Colon (tissue), 2 donors: ENCODE results near the gene CIB4.
"Not testable (repeated sequence)": the region's sequence is repeated elsewhere in the genome, so short reads cannot be mapped to it uniquely, and the experiment has no call there.

Source experiments
- FAIRE-seq: peaks from 2 replicates; lab custom pipeline; 2012; peaks lifted over from hg19 to GRCh38; lab: Jason Lieb, UNC
- donor health status: control.
- donor health status: control.

CIB4 gene

DNA sequence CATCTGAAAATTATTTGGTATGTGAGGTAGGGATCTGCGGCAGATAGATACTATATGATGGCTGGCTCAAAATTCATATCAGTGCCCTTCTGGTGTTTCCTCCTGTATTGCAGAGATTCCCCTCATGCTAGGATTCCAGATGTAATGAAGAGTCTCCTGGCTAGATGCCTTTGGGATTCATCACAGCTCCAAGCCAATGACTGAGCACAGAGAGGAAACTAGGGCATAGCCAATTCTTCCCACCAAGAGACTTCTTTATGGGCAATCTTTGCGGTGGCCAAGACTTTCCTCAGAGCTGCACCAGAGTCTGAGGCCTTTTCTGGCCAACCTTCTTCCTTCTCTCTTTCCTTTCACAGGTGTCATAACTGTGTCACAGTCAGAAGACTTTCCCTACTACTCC is 25.5 kb upstream of the CIB4 start:
- no peak for FAIRE-seq

DNA sequence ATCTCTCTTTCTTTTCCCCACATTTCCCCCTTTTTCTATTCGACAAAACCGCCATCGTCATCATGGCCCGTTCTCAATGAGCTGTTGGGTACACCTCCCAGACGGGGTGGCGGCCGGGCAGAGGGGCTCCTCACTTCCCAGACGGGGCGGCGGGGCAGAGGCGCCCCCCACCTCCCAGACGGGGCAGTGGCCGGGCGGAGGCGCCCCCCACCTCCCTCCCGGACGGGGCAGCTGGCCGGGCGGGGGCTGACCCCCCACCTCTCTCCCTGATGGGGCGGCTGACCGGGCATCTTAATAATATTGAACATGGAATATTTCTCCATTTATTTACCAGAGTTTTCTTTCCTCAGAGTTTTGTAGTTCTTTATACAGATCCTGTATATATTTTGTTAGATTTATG is 24.1 kb upstream of the CIB4 start:
- not testable (repeated sequence) for FAIRE-seq

DNA sequence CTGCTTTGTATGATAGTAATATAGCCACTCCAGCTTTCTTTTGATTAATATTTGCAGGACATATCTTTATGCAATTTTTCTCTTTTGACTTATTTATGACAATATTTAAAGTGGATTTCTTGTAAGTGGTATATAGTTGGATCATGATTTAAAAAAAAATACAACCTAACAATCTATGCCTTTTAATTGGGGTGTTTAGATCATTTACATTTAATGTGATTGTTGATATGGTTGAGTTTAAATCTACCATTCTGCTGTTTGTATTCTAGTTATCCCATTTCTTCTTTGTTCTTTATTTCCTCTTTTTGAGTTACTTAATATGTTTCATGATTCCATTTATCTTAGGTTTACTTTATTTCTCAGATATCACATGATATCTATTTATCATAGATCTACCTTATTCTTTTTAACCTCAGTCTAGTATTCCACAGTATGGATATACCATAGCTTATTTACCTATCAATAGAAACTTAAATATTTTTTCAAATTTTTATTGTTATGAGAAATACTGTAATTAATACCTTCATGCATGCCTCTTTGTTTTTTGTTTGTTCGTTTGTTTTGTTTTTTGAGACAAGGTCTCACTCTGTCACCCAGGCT is 19.3 kb upstream of the CIB4 start:
- FAIRE-seq, result no peak

DNA sequence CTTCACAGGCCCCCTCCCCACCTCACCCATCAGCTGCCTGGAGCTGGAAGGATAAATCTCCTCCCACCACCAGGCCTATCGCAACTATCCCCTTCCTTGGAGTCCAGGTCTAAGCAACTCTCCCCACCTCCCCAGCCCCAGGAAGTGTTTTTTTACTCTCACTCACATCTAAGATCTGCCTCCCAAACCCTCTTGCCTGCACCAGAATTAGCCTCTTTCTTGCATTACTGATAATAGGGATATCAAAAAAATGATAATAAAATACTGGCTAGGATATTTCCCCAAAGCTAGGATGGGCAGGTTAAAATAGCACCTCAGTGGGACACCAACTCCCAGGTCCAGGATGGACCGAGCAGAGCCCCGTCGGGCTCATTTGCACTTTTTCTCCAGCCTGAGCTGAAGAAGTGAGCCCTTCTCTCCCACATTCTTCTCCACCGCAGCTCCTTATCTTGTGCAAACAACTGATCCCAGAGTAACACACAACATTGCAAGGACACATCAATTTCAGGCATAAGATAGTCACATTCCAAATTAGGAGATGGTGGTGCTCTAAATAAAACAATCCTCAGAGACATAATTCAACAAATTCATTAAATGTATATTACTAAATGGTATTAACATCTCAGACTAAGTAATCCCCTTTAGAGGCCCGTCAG is 17.7 kb upstream of the CIB4 start:
- FAIRE-seq, result no peak

DNA sequence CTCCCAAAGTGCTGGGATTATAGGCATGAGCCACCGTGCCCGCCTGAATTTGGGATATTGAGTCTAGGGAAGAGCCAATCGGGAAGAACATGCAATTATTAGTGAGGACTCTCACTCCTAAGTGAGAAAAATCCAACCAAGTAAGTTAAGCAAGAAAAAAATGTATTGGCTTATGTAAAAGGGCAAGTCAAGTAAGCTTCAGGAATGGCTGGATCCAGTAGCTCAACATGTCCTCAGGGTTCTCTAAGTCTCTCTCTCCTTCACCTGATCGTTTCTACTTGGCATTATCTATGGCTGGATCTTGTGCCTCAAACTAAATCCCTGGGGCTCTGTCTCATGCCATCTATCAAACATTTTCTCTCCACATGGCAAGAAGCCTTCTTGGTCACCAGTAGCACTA is 16.1 kb upstream of the CIB4 start:
- no peak for FAIRE-seq

DNA sequence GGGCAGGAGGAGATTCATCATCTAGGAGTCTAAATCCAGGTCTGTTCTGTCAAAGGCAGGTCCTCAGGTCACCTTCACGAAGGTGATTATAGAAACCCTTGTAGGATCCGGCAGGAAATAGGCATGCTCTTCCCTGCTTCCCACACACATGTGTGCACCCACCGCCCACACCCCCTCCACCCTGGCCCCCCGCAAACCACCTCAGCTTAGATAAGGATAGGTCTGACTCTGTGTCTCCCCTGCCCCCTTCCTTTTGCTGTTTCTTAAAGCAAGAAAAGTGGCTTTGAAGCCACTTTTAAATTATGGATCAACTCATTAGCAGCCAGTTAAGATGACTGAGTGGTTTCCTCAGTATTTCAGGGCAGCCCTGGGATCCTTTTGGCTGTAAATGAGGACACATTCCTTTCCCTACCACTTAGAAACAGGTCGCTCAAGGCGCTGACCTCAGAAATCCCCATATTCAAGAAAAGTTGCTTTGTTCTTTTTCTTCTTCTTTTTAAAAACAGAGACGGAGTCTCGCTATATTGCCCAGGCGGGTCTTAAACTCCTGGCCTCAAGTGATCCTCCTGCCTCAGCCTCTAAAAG is 14.5 kb upstream of the CIB4 start:
- no peak for FAIRE-seq

DNA sequence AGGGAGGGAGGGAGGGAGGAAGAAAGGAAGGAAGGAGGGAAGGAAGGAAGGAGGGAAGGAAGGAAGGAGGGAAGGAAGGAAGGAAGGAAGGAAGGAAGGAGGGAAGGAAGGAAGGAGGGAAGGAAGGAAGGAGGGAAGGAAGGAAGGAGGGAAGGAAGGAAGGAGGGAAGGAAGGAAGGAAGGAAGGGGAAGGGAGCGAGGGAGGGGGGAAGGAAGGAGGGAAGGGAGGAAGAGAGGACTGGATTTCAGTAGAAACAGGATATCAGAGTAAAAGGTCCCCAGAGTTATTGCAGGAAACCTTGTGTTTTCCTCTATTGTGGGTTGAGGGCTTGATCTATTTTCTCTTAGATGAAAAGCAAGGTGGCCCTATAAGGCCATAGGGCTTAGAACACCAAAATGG is 14.0 kb upstream of the CIB4 start:
- FAIRE-seq, result not testable (repeated sequence)

DNA sequence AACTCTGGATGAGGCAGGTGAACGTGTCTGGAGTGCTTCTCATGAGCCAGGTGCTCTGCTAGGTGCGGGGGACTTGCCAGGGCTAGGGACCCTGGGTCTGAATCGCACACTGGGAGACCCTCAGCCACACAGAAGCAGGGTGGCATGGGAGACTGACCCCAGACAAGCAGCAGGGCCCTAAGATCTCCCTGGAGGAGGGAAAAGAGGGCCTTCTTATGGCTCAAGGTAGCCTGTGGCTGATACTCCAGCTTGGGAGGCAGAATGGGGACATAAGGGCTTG is 12.8 kb upstream of the CIB4 start:
- FAIRE-seq, result no peak

DNA sequence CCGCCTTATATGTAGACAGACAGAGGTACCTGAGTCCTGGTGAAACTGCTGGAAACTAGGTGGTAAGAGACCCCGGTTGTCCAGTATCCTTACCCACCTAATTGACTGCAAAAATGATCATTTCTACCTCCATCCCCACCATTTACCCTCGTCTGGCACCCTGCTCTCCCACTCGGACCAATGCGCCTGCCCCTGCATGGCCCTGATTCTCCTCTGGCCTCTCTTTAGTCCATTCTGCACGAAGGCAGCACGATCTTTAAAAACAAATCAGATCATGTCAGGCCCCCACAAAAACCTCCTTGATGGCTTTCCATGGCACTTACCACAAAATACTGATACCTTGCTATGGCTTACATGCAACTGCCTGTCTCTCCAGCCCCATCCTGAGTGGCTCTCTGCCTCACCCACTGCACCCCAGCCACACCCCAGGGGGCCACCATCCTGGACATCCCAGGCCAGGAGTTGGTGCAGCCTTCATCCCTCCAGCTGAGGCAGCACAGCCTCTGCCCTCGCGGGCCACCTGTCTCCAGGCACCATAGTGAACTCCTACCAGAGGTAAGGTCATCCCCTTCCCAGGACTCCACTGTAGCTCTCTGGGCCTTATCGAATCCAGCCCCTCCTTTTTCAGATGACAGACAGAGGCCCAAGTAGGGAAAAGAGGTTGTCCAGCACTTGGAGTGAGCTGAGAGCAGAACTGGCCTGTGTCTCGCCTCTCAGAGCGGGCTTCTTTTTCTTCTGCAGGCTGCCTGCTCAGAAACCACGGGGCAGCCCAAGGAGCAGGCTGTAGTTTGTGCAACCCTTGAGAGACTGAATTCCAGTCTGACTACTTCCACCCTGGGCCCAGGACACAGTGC is 12.3 kb upstream of the CIB4 start:
- FAIRE-seq, result no peak

DNA sequence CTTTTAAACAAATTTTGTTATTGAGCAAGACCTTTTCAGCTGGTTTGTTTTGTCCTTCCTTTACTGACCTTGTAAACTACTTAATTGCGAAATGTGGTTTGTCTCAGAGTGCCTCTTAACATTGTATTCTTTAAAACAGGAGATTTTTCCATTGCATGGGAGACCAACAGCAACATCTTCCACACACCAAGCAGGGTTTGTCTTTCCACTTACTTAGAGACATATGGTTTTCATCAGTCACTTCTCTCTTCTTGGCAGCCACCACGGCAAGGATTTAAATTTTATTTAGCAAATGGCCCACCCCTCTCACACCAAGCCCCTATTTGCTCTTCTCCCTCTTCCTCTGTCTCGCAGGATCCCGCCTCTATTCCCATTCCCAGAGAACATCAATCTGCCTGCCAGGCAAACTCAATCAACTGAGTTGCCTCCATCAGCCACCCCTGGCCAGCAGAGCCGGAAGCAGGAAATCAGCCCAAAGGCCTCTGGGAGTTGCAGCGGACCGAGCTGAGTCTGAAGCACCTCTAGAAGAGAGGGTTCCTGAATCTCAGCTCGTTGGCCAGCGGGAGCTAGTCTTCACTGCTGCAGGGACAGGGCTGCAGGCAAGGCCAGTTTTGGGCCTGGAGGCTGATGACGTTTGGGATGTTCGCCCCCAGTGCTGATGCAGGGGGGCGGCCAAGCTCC is 11.3 kb upstream of the CIB4 start:
- FAIRE-seq, result no peak

DNA sequence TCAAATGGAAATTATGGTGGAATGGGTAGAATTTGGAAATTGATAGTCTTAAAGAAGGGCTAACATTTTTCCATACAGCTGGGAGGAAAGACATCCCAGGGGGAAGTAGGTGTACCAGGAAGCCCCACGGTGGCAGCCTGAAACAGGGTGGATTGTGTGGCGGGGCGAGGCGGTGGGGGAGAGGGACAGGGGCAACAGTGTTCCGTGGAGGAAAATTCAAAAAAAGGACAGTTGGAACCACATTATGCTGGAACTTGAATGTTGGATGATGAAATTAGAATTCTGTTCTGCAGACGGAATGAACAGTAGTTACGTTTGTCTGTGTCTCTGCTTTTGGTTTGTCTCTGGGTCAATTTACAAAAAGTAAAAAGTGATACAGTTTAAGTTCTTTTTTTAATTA is 10.6 kb upstream of the CIB4 start:
- no peak for FAIRE-seq

DNA sequence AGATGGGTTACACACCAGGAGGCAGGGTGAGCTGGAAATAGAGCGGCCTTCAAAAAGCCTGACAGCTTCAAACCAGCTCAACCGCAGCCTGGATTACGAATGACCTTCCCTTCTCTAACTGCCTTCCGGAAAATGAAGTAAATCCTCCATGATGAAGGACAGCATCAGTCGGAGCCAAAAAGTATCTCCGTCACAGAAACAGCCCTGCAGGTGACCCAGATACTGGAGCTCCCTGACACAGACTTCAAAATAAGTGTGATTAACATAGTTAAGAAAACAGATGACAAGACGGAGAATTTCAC is 10.3 kb upstream of the CIB4 start:
- FAIRE-seq, result no peak

DNA sequence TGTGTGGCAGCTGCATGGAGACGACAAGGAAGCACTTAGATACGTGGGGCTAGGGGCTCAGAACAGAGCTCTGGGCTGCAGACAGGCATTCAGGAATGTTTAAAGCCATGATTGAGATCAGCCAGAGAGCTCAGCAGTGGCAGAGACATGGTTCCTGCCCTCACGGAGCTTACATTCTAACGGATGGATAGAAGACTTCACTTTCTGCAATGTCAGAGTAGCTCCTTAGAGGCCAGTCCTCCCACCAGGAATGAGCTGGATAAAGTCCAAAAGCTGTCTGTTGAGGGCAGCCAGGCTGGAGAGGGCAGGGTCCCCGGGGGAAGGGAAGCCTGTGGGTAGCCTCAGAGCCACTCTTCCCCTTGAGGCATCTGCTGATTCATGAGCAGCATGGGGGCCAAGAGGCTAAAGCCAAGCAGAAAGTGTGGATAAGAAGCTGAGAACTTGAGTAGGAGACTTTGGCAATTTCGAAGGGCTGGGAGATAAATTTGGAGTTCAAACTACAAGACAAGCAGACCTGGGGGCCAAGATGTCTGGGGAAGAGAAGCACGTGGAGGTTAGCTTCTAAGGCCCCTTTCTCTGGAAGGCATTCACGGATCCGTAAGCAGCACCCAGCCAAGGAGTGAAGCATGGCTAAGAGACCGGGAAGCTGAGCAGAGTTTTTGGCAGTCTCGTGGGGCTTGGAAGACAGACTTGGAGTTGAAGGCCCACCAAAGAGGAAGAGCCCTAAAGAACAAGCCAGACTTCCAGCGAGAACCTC is 9.7 kb upstream of the CIB4 start:
- no peak for FAIRE-seq

DNA sequence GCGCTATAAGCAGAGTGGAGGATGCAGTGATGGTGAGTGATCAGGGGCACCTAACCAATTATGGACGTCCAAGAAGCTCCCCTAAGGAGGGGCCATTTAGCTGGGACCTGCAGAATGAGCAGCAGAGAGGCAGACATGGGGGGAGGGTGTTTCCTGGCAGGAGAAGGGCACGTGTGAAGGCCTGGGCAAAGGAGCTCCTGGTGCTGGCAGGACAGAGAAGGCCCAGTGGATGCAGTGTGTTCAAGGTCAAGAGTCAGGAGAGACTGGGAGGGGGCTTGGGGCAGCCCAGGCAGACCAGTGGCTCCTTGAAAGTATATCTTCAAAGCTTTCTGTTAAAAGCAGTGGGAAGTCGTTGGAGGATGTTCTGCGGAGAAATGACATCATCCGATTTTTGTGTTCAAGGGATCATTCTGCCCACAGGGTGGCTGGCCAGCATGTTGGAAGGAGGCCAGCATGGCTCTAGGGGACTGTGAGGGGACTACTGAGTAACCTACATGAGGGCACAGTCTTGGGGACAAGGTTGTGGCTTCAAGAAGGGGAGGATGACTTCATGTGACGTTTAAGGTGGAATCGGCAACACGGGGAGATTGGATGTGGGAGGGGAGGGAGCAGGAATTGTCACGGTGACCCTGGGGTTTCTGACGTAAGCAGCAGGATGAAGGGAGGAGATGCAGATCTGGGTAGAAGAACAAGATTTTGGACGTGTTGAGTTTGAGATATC is 9.0 kb upstream of the CIB4 start:
- FAIRE-seq, result no peak

DNA sequence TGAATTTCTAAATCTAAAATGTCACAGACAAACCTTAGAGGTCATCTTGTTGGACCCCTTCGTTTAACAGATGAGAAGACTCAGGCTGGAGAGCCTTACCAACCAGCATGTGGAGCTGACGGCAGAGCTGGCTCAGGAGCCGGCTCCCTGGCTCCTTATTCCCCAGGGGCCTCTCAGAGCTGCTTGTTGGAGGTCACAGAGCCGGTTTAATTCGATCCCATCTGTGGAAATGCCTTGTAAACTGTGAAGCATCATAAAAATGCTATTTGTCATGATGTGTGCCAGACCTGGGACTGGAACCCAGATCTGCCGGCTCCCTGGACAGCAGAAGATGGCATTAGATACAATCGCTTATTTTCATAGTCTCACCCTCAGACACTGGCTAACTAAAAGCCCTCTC is 8.2 kb upstream of the CIB4 start:
- FAIRE-seq, result no peak

DNA sequence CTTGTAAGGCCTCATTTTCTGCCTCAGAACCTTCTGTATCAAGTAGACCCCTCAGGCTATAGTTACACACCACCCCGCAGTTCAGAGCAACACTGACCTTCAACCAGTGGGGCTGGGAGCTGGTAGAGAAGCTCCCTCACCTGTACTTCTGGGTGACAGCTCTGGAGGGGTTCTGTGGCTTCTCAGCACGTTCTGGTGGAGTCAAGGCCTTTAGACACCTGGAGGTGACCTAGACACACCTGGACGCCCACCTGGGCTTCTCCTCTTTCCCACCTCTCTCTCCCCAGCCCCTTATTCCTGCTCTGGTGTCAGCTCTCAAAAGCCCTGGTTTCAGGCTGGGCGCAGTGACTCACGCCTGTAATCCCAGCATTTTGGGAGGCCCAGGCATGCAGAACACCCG is 7.3 kb upstream of the CIB4 start:
- no peak for FAIRE-seq

DNA sequence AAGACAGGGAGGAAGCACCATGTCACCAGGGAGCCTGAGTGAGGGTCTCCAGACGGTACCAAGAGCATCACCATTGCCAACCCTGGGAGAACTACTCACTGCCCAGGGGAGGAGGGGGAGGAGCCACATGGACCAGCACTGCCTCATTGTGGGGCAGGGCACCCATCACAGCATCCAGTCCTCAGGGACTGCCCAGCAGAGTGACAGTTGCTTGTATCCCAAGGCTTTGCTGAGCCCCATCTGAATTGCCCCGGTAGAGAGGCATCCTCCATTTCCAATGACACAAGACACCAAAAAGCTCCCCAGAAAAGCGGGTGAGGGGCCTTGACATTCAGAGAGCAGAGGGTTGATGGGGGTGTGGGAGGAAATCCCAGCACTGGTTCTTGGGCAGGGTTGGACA is 6.8 kb upstream of the CIB4 start:
- FAIRE-seq, result no peak

DNA sequence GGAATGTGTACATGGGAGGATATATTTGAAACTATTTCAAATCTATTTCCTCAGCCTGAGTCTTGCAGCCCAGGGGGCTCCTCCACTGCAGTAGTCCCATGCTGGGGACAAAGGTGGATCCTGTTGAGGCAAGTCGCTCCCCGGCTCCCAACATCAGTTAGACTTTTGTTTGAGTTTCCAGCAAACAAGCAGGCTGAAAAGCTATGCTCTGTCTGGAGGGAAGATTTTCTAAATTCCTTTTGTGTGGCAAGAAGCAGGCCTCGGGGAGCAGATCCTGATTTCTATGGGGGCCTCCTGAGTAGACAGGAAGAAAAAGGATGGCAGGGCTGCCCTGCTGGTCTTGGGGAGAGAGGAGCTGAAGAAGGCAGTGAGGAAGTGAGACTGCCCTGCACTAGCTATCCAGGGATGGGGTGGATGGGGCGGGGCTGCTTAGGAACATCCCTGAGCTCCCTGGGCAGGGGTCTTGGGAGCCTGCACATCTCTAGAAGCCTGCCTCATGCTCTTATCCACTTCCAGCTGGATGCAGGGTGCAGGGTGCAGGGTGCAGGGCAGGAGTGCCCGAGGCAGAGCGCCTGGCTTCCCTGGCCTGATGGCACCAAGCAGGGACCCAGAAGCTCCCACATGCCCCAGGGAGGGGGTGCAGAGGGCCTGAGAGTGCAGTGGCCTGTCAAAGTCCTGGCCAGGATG is 6.0 kb upstream of the CIB4 start:
- FAIRE-seq, result no peak

DNA sequence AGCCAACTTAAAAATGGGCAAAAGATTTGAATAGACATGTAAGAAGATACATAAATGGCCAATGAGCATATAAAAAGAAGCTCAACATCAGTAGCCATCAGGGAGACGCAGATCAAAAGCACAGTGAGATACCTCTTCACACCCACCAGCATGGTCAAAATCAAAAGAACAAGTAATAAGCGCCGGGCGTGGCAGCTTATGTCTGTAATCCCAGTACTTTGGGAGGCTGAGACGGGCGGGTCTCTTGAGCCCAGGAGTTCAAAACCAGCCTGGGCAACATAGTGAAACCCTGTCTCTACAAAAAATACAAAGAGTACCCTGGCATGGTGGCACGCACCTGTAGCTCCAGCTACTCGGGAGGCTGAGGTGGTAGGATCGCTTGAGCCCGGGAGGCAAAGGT is 4.6 kb upstream of the CIB4 start:
- FAIRE-seq, result no peak

DNA sequence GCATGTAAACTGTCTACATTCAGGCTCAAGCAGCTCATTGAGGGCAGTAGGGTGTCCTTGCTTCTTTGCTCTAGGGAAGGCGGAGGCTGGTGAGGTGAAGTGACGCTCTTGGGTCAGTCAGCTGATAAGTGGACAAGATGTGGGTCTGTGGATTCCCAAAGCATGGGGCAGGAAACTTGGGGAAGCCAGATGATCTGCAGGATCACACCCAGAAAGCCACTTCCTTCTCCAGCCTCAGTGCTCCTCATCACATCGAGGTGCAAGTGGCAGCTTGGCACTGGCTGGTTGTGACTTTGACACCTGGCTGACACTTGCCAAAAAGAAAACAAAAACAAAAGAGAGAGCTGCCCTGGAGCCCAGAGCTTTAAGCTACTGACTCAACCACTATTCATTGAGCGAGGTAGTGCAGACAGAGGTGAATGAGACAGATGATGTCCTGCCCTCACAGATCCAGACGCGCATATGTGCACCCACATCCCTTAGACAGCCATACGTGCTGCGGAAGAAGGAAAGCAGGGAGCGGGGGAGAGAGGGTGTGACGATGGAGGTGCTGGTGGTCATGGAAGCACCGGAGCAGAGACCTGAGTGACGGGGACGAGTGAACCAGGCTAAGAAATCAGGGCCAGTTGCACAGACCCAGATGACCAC is 3.1 kb upstream of the CIB4 start:
- no peak for FAIRE-seq

DNA sequence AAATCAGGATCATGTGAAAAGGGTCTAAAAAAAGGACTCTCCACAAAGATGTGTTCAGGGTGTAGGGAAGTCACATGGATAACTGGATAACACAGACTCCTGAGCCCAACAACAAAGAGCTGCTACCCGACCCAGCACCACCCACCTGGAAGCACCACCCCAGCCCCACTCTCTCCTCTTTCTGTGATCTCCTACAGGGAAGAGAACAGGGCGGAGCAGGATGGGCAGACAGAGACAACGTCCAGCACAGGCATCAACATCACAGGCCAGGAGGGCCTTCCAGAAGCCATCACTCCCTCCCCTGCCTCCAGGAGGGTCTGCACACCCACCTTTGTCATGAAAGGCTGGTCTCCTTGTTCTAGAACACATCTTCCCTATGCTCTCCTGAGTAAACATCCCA is 1.3 kb upstream of the CIB4 start:
- FAIRE-seq, result no peak
